Right lobe of liver (tissue), 4 donors: ENCODE results near the gene GPRC6A.

Source experiments
- POLR2A ChIP-seq: fragments of 450-650 bp; IDR thresholded peaks from one replicate; pipeline ENCODE4 v1.6.1; 2017; ENCODE audit warnings: antibody characterized with exemption, mild to moderate bottlenecking
- TF ChIP-seq, protein P1 (sequence below), 4 donors: fragments of 200-600 bp in 3 of 4; fragments of 450-650 bp in 1 of 4; IDR thresholded peaks; one replicate each; pipeline versions ENCODE4 v1.5.1 to v1.8.0; 2016 to 2022; ENCODE audit warnings: antibody characterized with exemption in 4 of 4, mild to moderate bottlenecking in 2 of 4
- donor health status: DM: no; HTN: no; CAD: no.
- donor health status: DM: no; HTN: no; CAD: no.
- donor health status: DM: no; HTN: yes; CAD: no.

GRCh38 chr6:116793224-116793623, 35.7 kb downstream of the GPRC6A start:
- TF ChIP-seq, protein P1, sequence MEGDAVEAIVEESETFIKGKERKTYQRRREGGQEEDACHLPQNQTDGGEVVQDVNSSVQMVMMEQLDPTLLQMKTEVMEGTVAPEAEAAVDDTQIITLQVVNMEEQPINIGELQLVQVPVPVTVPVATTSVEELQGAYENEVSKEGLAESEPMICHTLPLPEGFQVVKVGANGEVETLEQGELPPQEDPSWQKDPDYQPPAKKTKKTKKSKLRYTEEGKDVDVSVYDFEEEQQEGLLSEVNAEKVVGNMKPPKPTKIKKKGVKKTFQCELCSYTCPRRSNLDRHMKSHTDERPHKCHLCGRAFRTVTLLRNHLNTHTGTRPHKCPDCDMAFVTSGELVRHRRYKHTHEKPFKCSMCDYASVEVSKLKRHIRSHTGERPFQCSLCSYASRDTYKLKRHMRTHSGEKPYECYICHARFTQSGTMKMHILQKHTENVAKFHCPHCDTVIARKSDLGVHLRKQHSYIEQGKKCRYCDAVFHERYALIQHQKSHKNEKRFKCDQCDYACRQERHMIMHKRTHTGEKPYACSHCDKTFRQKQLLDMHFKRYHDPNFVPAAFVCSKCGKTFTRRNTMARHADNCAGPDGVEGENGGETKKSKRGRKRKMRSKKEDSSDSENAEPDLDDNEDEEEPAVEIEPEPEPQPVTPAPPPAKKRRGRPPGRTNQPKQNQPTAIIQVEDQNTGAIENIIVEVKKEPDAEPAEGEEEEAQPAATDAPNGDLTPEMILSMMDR (IDR thresholded peaks at IDR 0.05) = no peak
- no peak for TF ChIP-seq POLR2A
